Measurements from ENCODE around the gene PALLD.

DNA sequence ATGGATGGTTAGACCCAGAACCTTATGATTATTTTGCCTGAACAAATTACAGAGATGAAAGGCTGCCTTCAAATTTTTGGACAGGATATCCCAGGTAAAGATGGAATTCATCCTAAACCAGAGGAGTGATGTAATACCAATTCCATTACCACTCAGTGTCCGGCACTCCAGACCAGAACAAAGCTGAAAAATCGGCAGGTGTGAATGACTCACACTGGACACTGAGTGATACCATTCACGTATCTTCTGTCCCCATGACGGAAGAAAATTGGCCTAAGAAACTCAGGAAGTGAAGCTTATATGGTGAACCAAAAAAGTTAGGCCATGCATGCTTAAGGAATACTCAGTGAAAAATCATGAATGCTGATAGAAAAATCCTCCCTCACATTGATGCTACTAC lies 34.5 kb downstream of the PALLD start:
- TF ChIP-seq POLR2A (IDR thresholded peaks at IDR 0.05), result no peak
- TF ChIP-seq, protein P1, sequence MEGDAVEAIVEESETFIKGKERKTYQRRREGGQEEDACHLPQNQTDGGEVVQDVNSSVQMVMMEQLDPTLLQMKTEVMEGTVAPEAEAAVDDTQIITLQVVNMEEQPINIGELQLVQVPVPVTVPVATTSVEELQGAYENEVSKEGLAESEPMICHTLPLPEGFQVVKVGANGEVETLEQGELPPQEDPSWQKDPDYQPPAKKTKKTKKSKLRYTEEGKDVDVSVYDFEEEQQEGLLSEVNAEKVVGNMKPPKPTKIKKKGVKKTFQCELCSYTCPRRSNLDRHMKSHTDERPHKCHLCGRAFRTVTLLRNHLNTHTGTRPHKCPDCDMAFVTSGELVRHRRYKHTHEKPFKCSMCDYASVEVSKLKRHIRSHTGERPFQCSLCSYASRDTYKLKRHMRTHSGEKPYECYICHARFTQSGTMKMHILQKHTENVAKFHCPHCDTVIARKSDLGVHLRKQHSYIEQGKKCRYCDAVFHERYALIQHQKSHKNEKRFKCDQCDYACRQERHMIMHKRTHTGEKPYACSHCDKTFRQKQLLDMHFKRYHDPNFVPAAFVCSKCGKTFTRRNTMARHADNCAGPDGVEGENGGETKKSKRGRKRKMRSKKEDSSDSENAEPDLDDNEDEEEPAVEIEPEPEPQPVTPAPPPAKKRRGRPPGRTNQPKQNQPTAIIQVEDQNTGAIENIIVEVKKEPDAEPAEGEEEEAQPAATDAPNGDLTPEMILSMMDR (IDR thresholded peaks at IDR 0.05), result no peak
